Keratinocyte (primary cell): Measurements from ENCODE around the gene ADAM12. TPM values are rescaled to one million over a fixed set of nuclear protein-coding genes. Genes with fewer than 3 reads are reported as not detected.

Source experiments
- DNase-seq: peaks from one replicate; pipeline ENCODE4 v3.0.0-alpha.2; 2011; ENCODE audit warnings: low read depth, missing footprints, low spot score
- FAIRE-seq: peaks from 2 replicates; lab custom pipeline; 2011; peaks lifted over from hg19 to GRCh38; lab: Jason Lieb, UNC
- H2AFZ ChIP-seq: 2 replicates; pipeline ENCODE4 v1.6.0; 2012; ENCODE audit warnings: low read length, control low read depth, inconsistent platforms; ENCODE audit not compliant: control insufficient read depth
- H3K27ac ChIP-seq: 2 replicates; pipeline ENCODE4 v1.5.1; 2011; ENCODE audit warnings: low read length; ENCODE audit not compliant: control insufficient read depth, insufficient read depth
- H3K27me3 ChIP-seq: 3 replicates; pipeline ENCODE4 v1.6.0; 2011; ENCODE audit warnings: low read length; ENCODE audit not compliant: control insufficient read depth, insufficient read depth; ENCODE audit errors: extremely low read depth
- H3K36me3 ChIP-seq, 2 experiments: 2 replicates in 1 of 2; 3 replicates in 1 of 2; pipeline ENCODE4 v1.5.1; 2011; ENCODE audit warnings: low read length in 2 of 2, mild to moderate bottlenecking in 1 of 2; ENCODE audit not compliant: control insufficient read depth in 2 of 2, insufficient read depth in 2 of 2; ENCODE audit errors: extremely low read depth in 1 of 2
- H3K4me1 ChIP-seq: 3 replicates; pipeline ENCODE4 v1.5.1; 2011; ENCODE audit warnings: low read length; ENCODE audit not compliant: control insufficient read depth, insufficient read depth; ENCODE audit errors: extremely low read depth
- H3K4me2 ChIP-seq: 3 replicates; pipeline ENCODE4 v1.6.0; 2011; ENCODE audit warnings: low read depth, low read length; ENCODE audit not compliant: control insufficient read depth, insufficient read depth; ENCODE audit errors: extremely low read depth
- H3K4me3 ChIP-seq, 3 experiments: fragments of 200-600 bp in 1 of 3; sonication (generic) in 1 of 3; 2 replicates in 2 of 3; 3 replicates in 1 of 3; pipeline ENCODE4 v1.5.1; 2011 to 2016; ENCODE audit warnings: low read length in 3 of 3, mild to moderate bottlenecking in 3 of 3, control low read depth in 2 of 3, inconsistent platforms in 1 of 3, low read depth in 1 of 3, mixed read lengths in 1 of 3, mixed run types in 1 of 3, moderate library complexity in 1 of 3; ENCODE audit not compliant: control insufficient read depth in 2 of 3, insufficient read depth in 2 of 3; ENCODE audit errors: extremely low read depth in 1 of 3
- H3K79me2 ChIP-seq: 2 replicates; pipeline ENCODE4 v1.6.0; 2012; ENCODE audit warnings: low read length; ENCODE audit not compliant: control insufficient read depth, insufficient read depth
- H3K9ac ChIP-seq: 3 replicates; pipeline ENCODE4 v1.6.0; 2011; ENCODE audit warnings: low read length; ENCODE audit not compliant: control insufficient read depth, insufficient read depth; ENCODE audit errors: extremely low read depth
- H3K9me1 ChIP-seq: 3 replicates; pipeline ENCODE4 v1.6.0; 2011; ENCODE audit warnings: low read length; ENCODE audit not compliant: control insufficient read depth, insufficient read depth; ENCODE audit errors: extremely low read depth
- H3K9me3 ChIP-seq: 2 replicates; pipeline ENCODE4 v1.5.1; 2012; ENCODE audit warnings: low read depth, low read length; ENCODE audit not compliant: control insufficient read depth
- H4K20me1 ChIP-seq: 3 replicates; pipeline ENCODE4 v1.6.0; 2011; ENCODE audit warnings: low read length; ENCODE audit not compliant: control insufficient read depth, insufficient read depth; ENCODE audit errors: extremely low read depth
- EZH2 ChIP-seq: IDR thresholded peaks from one replicate; pipeline ENCODE4 v1.6.1; 2012; ENCODE audit warnings: inconsistent platforms, mild to moderate bottlenecking, low read length, moderate library complexity
- dilution Hi-C: fragments of 300-500 bp; cut with MboI; formaldehyde crosslinking; loops from one replicate; pipeline ENCODE4 v1.7.0; 2020; ENCODE audit warnings: low sequenced_read_pairs; ENCODE audit not compliant: extremely low pct_ligation_motif_present
- polyA plus RNA-seq, 5 experiments: library from polyadenylated mRNA; depleted of rRNA in 3 of 5; stranded (reverse) in 3 of 5; stranded (forward) in 1 of 5; unstranded in 1 of 5; fragments of >200 nt; gene quantifications; 1 replicate in 1 of 5; 2 replicates in 3 of 5; 3 replicates in 1 of 5; pipeline versions ENCODE4 v1.2.1 to v1.2.3, GENCODE V29; 2011 to 2012; ENCODE audit warnings: missing spikeins in 2 of 5, low read depth in 1 of 5, low replicate concordance in 1 of 5
- TF ChIP-seq, protein P1 (sequence below), 3 experiments: IDR thresholded peaks in 1 of 3; conservative IDR thresholded peaks in 1 of 3; optimal IDR thresholded peaks in 1 of 3; 2 replicates in 2 of 3; 3 replicates in 1 of 3; pipeline versions ENCODE3 to v1.5.1; 2011; ENCODE audit warnings: low read length in 3 of 3, mild to moderate bottlenecking in 3 of 3, moderate library complexity in 2 of 3, control low read depth in 1 of 3, inconsistent platforms in 1 of 3; ENCODE audit not compliant: insufficient read depth in 2 of 3; ENCODE audit errors: extremely low read depth in 1 of 3

The ADAM12 gene
- polyA plus RNA-seq, 1 donor (not counting 4 experiments of a cell fraction or from before 2014, with no cell fraction given), result 0.07 TPM

DNA sequence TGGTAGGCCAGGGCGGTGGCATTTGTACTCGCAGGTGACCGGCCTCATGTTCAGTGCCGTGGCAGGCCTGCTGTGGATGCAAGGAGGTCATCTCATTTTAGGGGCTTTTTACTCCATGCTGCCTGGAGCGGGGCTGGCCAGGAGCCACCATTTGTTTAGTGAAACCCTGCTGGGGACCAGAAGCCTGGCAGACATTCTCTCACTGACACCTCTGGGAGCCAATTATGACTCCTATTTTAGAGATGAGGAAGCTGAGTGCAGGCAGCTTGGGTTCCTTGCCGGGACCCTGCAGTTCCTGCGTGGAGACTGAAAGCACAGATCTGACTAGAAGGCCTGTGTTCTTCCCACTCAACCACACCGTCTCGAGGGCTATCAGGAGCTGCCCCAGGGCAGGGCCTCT is 305.3 kb downstream of the ADAM12 start:
- FAIRE-seq (no peak), DNase-seq (no peak)
- TF ChIP-seq EZH2, result no peak
- TF ChIP-seq, protein P1, sequence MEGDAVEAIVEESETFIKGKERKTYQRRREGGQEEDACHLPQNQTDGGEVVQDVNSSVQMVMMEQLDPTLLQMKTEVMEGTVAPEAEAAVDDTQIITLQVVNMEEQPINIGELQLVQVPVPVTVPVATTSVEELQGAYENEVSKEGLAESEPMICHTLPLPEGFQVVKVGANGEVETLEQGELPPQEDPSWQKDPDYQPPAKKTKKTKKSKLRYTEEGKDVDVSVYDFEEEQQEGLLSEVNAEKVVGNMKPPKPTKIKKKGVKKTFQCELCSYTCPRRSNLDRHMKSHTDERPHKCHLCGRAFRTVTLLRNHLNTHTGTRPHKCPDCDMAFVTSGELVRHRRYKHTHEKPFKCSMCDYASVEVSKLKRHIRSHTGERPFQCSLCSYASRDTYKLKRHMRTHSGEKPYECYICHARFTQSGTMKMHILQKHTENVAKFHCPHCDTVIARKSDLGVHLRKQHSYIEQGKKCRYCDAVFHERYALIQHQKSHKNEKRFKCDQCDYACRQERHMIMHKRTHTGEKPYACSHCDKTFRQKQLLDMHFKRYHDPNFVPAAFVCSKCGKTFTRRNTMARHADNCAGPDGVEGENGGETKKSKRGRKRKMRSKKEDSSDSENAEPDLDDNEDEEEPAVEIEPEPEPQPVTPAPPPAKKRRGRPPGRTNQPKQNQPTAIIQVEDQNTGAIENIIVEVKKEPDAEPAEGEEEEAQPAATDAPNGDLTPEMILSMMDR (optimal IDR thresholded peaks at IDR 0.05 in 1 of 3, IDR thresholded peaks at IDR 0.05 in 1 of 3, conservative IDR thresholded peaks at IDR 0.05 in 1 of 3; ENCODE audit: extremely low read depth in 1 of 3, insufficient read depth in 2 of 3, low read length in 3 of 3), result no peak
- no peaks in the 10 kb centered on the region for H4K20me1 ChIP-seq
- H3K9me1 ChIP-seq, result no peaks in the 10 kb centered on the region
- no peaks in the 10 kb centered on the region for H3K79me2 ChIP-seq
- no peak overlapping the region for H3K27ac ChIP-seq
- no peak overlapping the region for H3K9ac ChIP-seq
- no peak overlapping the region for H2AFZ ChIP-seq
- H3K4me1 ChIP-seq, result no peaks in the 10 kb centered on the region
- no peak overlapping the region for H3K4me3 ChIP-seq
- H3K9me3 ChIP-seq, result no peaks in the 10 kb centered on the region
- H3K27me3 ChIP-seq, result no peaks in the 10 kb centered on the region
- H3K36me3 ChIP-seq, result no peaks in the 10 kb centered on the region
- H3K4me2 ChIP-seq, result no peak overlapping the region
- dilution Hi-C loops, result no loop called here

DNA sequence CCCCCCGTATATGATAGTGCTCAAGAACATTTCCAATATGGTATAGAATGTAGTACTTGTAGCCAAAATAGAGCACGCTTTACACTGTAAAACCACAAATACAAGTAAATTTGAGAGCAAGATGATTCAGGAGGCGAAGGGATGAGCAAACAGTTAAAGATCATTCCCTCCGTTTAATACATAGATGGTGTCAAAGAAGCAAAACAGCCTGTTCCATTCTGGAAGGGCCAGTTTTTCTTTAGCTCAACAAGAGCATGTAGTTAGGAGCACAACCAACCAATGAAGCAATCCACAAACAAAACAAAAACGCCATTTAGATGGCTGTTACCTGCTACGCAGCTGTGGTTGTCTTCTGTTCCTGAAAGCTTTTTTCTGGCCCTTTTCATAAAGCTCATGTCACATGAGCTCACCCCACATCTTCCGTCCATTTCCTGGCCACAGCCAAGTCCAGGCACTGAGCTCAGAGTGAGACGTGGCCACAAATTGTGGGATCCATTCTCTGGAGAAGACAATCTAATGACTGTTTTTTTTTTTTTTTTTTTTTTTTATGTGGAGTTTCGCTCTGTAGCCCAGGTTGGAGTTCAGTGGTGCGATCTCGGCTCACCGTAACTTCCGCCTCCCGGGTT is 306.3 kb downstream of the ADAM12 start:
- dilution Hi-C loops, result no loop called here
- Histone ChIP-seq H4K20me1 (no peaks in the 10 kb centered on the region), H3K79me2 (no peaks in the 10 kb centered on the region), H3K36me3 (no peaks in the 10 kb centered on the region), H3K9me3 (no peaks in the 10 kb centered on the region), H3K27me3 (no peaks in the 10 kb centered on the region), H3K4me2 (no peak overlapping the region), H3K9me1 (no peaks in the 10 kb centered on the region), H2AFZ (no peak overlapping the region), H3K4me1 (no peaks in the 10 kb centered on the region), H3K4me3 (no peak overlapping the region), H3K27ac (no peak overlapping the region), H3K9ac (no peak overlapping the region)
- DNase-seq (no peak), FAIRE-seq (no peak)
- no peak for TF ChIP-seq EZH2
- TF ChIP-seq, protein P1 (optimal IDR thresholded peaks at IDR 0.05 in 1 of 3, IDR thresholded peaks at IDR 0.05 in 1 of 3, conservative IDR thresholded peaks at IDR 0.05 in 1 of 3; ENCODE audit: extremely low read depth in 1 of 3, insufficient read depth in 2 of 3, low read length in 3 of 3), result no peak
